B cell (primary cell): ENCODE measurements around the gene SIK3. TPM values are rescaled to one million over a fixed set of nuclear protein-coding genes. Genes with fewer than 3 reads are reported as not detected.

Source experiments
- ATAC-seq: fragments of 200-7000 bp; cut with Tn5 transposase; one replicate; pipeline ENCODE4 v1.10.0; 2021; ENCODE audit warnings: low read depth, mild to moderate bottlenecking, moderate number of reproducible peaks, moderate library complexity
- CTCF ChIA-PET: fragments of 350-600 bp; sonication (Branson Sonifier 250); formaldehyde crosslinking; loops from one replicate; lab custom pipeline; 2021; ENCODE audit warnings: antibody characterized with exemption, inconsistent platforms; lab: Charles Lee
- POLR2A ChIA-PET: fragments of 350-600 bp; sonication (Branson Sonifier 250); formaldehyde crosslinking; loops from one replicate; lab custom pipeline; 2021; ENCODE audit warnings: antibody characterized with exemption; lab: Charles Lee
- DNase-seq: peaks from one replicate; pipeline ENCODE4 v3.0.0; 2013
- H2AFZ ChIP-seq: 2 replicates; pipeline ENCODE4 v1.6.1; 2012; ENCODE audit warnings: mild to moderate bottlenecking, low read depth, low read length; ENCODE audit not compliant: insufficient read depth, poor library complexity, severe bottlenecking
- H3K27ac ChIP-seq, 2 donors: 1 replicate in 1 of 2; 2 replicates in 1 of 2; pipeline ENCODE4 v1.5.1; 2012 to 2013; ENCODE audit warnings: low read length in 2 of 2, mild to moderate bottlenecking in 2 of 2, moderate library complexity in 1 of 2
- H3K27me3 ChIP-seq, 4 experiments: fragments of 200-600 bp in 1 of 4; sonication (generic) in 1 of 4; replicated peaks in 1 of 4; 1 replicate in 2 of 4; 2 replicates in 2 of 4; pipeline versions ENCODE4 v1.6.1 to v1.7.0; 2013 to 2016; ENCODE audit warnings: low read length in 3 of 4, mild to moderate bottlenecking in 2 of 4, mixed read lengths in 1 of 4, moderate library complexity in 1 of 4; ENCODE audit not compliant: insufficient read depth in 4 of 4, control insufficient read depth in 3 of 4; ENCODE audit errors: control extremely low read depth in 1 of 4
- H3K36me3 ChIP-seq, 2 experiments: replicated peaks in 1 of 2; 1 replicate in 1 of 2; 2 replicates in 1 of 2; pipeline versions ENCODE4 v1.6.1 to v1.7.1; 2013; ENCODE audit warnings: low read length in 1 of 2; ENCODE audit not compliant: insufficient read depth in 2 of 2, control insufficient read depth in 1 of 2; ENCODE audit errors: control extremely low read depth in 1 of 2, extremely low read depth in 1 of 2
- H3K4me1 ChIP-seq, 2 donors: fragments of 200-600 bp in 1 of 2; sonication (generic) in 1 of 2; 1 replicate in 1 of 2; 2 replicates in 1 of 2; pipeline versions ENCODE4 v1.5.1 to v1.6.1; 2013 to 2017; ENCODE audit warnings: low read length in 2 of 2; ENCODE audit not compliant: control insufficient read depth in 2 of 2, insufficient read depth in 2 of 2
- H3K4me2 ChIP-seq: replicated peaks from 2 replicates; pipeline ENCODE3; 2012; ENCODE audit warnings: mild to moderate bottlenecking, low read depth, low read length; ENCODE audit not compliant: poor library complexity, severe bottlenecking
- H3K4me3 ChIP-seq, 5 experiments: fragments of 200-600 bp in 1 of 5; sonication (generic) in 1 of 5; 1 replicate in 3 of 5; 2 replicates in 2 of 5; pipeline versions ENCODE4 v1.5.1 to v1.7.0; 2011 to 2016; ENCODE audit warnings: low read length in 4 of 5, mild to moderate bottlenecking in 4 of 5, low read depth in 2 of 5, control low read depth in 1 of 5, moderate library complexity in 1 of 5; ENCODE audit not compliant: insufficient read depth in 1 of 5; ENCODE audit errors: control extremely low read depth in 1 of 5, extremely low read depth in 1 of 5
- H3K79me2 ChIP-seq: fragments of 200-600 bp; sonication (generic); one replicate; pipeline ENCODE4 v1.6.0; 2016; ENCODE audit warnings: low read length; ENCODE audit not compliant: control insufficient read depth, insufficient read depth
- H3K9ac ChIP-seq: fragments of 200-600 bp; sonication (generic); 2 replicates; pipeline ENCODE4 v1.6.1; 2017; ENCODE audit warnings: mild to moderate bottlenecking, low read length, moderate library complexity
- H3K9me3 ChIP-seq, 3 donors: one replicate each; pipeline versions ENCODE4 v1.6.1 to v1.7.1; 2013; ENCODE audit warnings: low read length in 2 of 3; ENCODE audit not compliant: control insufficient read depth in 2 of 3, insufficient read depth in 1 of 3; ENCODE audit errors: control extremely low read depth in 1 of 3
- H4K20me1 ChIP-seq: 2 replicates; pipeline ENCODE4 v1.6.0; 2012; ENCODE audit warnings: mild to moderate bottlenecking, low read length; ENCODE audit not compliant: insufficient read depth, control insufficient read depth, poor library complexity, severe bottlenecking
- H3K27ac Mint-ChIP-seq: one replicate; pipeline ENCODE4 v1.8.0; 2021; ENCODE audit warnings: mixed read lengths
- H3K27me3 Mint-ChIP-seq: one replicate; pipeline ENCODE4 v1.8.0; 2021; ENCODE audit warnings: mixed read lengths
- H3K4me1 Mint-ChIP-seq: one replicate; pipeline ENCODE4 v1.8.0; 2021; ENCODE audit warnings: mixed read lengths
- H3K4me3 Mint-ChIP-seq: one replicate; pipeline ENCODE4 v1.8.0; 2021; ENCODE audit warnings: mixed read lengths
- H3K9me3 Mint-ChIP-seq: one replicate; pipeline ENCODE4 v1.8.0; 2022; ENCODE audit warnings: mixed read lengths; ENCODE audit not compliant: insufficient read depth
- EZH2 ChIP-seq: IDR thresholded peaks from 2 replicates; pipeline ENCODE4 v1.6.1; 2012; ENCODE audit warnings: borderline replicate concordance, low read depth, mild to moderate bottlenecking, moderate library complexity, low read length; ENCODE audit not compliant: insufficient read depth, poor library complexity, severe bottlenecking
- WGBS: methylation state at CpG from one replicate; pipeline ENCODE4 v1.1.5; 2013; ENCODE audit warnings: missing lambda C conversion rate; ENCODE audit not compliant: insufficient coverage; 5-methylcytosine and 5-hydroxymethylcytosine counted together
- intact Hi-C: fragments of 100-400 bp; cut with micrococcal nuclease; formaldehyde crosslinking; loops from one replicate; pipeline ENCODE4 v1.10.0; 2022
- polyA plus RNA-seq: library from polyadenylated mRNA; depleted of rRNA; stranded (reverse); fragments of >200 nt; gene quantifications from 2 replicates; pipeline ENCODE4 v1.2.3, GENCODE V29; 2012
- total RNA-seq, 2 donors: library from RNA; stranded (reverse); fragments of 120-200 nt in 1 of 2; gene quantifications; 1 replicate in 1 of 2; 2 replicates in 1 of 2; pipeline versions ENCODE4 v1.2.3 to v1.2.4, GENCODE V29; 2013 to 2022
- TF ChIP-seq, protein P1 (sequence below): fragments of 200-600 bp; IDR thresholded peaks from one replicate; pipeline ENCODE4 v1.8.0; 2022; ENCODE audit warnings: antibody characterized with exemption, mild to moderate bottlenecking

The SIK3 gene
- total and polyA plus RNA-seq, 2 donors (not counting 1 experiment from before 2014, with no cell fraction given), result 36.5 to 180 TPM

DNA sequence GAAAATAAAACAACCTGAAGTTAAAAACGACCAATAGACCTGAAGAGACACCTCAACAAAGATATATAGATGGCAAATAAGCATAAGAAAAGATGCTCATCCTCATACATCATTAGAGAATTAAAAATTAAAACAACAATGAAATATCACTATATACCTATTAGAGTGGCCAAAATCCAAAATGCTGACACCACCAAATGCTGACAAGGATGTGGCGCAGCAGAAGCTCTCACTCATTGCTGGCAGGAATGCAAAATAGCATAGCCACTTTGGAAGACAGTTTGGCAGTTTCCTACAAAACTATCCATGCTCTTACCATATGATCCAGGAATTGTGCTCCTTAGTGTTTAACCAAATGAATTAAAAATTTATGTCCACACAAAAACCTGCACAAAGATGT is 205.9 kb downstream of the SIK3 start:
- TF ChIP-seq, protein P1, sequence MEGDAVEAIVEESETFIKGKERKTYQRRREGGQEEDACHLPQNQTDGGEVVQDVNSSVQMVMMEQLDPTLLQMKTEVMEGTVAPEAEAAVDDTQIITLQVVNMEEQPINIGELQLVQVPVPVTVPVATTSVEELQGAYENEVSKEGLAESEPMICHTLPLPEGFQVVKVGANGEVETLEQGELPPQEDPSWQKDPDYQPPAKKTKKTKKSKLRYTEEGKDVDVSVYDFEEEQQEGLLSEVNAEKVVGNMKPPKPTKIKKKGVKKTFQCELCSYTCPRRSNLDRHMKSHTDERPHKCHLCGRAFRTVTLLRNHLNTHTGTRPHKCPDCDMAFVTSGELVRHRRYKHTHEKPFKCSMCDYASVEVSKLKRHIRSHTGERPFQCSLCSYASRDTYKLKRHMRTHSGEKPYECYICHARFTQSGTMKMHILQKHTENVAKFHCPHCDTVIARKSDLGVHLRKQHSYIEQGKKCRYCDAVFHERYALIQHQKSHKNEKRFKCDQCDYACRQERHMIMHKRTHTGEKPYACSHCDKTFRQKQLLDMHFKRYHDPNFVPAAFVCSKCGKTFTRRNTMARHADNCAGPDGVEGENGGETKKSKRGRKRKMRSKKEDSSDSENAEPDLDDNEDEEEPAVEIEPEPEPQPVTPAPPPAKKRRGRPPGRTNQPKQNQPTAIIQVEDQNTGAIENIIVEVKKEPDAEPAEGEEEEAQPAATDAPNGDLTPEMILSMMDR, result no peak
- TF ChIP-seq EZH2, result no peak

DNA sequence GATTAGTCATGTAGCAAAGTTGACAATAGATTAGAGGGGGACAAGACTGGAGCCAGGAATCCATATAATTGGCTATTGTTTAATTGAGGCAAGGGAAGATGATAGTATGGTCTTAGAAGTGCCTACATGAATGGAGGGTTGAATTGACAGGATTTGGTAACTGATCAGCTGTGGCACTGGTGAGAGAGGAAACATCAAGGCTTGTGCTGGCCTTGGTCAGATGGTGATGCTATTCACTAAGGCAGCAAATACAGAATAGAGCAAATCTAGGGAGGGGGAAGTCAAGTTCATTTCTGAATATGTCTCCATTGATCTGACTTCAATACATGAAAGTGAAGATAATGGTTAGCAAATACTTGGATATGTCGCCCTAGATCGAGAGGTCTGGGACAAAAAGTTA is 206.5 kb downstream of the SIK3 start:
- no peaks in the 10 kb centered on the region for H3K27me3 ChIP-seq
- no peak overlapping the region for H3K27ac ChIP-seq
- no peak for DNase-seq
- peaks cover 3 to 8% of the 10 kb centered on the region in 2 donors for H3K4me1 ChIP-seq
- H3K9ac ChIP-seq, result no peak overlapping the region
- no peaks in the 10 kb centered on the region for H4K20me1 ChIP-seq
- Mint-ChIP-seq H3K9me3 (no peaks in the 10 kb centered on the region), H3K27ac (no peak overlapping the region), H3K4me1 (peaks cover 15% of the 10 kb centered on the region), H3K4me3 (no peak overlapping the region), H3K27me3 (no peaks in the 10 kb centered on the region)
- WGBS, result 100% methylated on average over 2 of the region's 2 CpGs
- ChIA-PET POLR2A (no interaction called here), CTCF (interaction anchor here (2.2 to 4.7 kb wide), 2 partner anchors 11 to 213 kb away, joined by 11 to 39 read pairs; no protein-coding TSS in a partner anchor)
- intact Hi-C loops, result no loop called here
- H3K4me3 ChIP-seq, result no peak overlapping the region
- no peaks in the 10 kb centered on the region for H3K9me3 ChIP-seq
- no peak for ATAC-seq
- H3K4me2 ChIP-seq, result no peak overlapping the region
- H3K79me2 ChIP-seq, result no peaks in the 10 kb centered on the region
- peaks cover 6 to 45% of the 10 kb centered on the region in 2 experiments for H3K36me3 ChIP-seq
- H2AFZ ChIP-seq, result no peak overlapping the region
- TF ChIP-seq EZH2, result no peak
- TF ChIP-seq, protein P1, result no peak

More for the DNA sequence above, 205.9 kb downstream of the SIK3 start:
- no peaks in the 10 kb centered on the region for H3K9me3 ChIP-seq
- no peak overlapping the region for H3K27ac Mint-ChIP-seq
- H3K4me1 Mint-ChIP-seq, result peaks cover 15% of the 10 kb centered on the region
- 100% methylated on average over 1 of the region's 2 CpGs for WGBS
- no peaks in the 10 kb centered on the region for H3K27me3 Mint-ChIP-seq
- H2AFZ ChIP-seq, result no peak overlapping the region
- H3K36me3 ChIP-seq, result peaks cover 8 to 45% of the 10 kb centered on the region in 2 experiments
- H3K4me1 ChIP-seq, result peaks cover 3 to 8% of the 10 kb centered on the region in 2 donors
- no peak overlapping the region for H3K4me3 ChIP-seq
- H3K27ac ChIP-seq, result no peak overlapping the region
- no peak overlapping the region for H3K4me2 ChIP-seq
- no peak overlapping the region for H3K9ac ChIP-seq
- ChIA-PET CTCF (interaction anchor here (2.2 to 3.0 kb wide), 3 partner anchors 12 to 213 kb away, joined by 11 to 26 read pairs (median 12); partner anchors contain the start of gene SIK3), POLR2A (no interaction called here)
- no peaks in the 10 kb centered on the region for H3K9me3 Mint-ChIP-seq
- no peaks in the 10 kb centered on the region for H3K27me3 ChIP-seq
- no peaks in the 10 kb centered on the region for H3K79me2 ChIP-seq
- no peak overlapping the region for H3K4me3 Mint-ChIP-seq
- no peaks in the 10 kb centered on the region for H4K20me1 ChIP-seq
- no peak for ATAC-seq
- intact Hi-C loops, result no loop called here
- no peak for DNase-seq
